ENCODE data around the gene COG2. TPM values are rescaled to one million over a fixed set of nuclear protein-coding genes. Genes with fewer than 3 reads are reported as not detected.

Gene COG2
- total RNA-seq, 1 experiment from 2014 or later = 21.5 TPM

- ChIA-PET POLR2A (ENCODE audit: unreplicated experiment) (interaction anchor here (0.6 kb wide), 1 partner anchor 21 kb away, joined by 6 read pairs; no protein-coding TSS in a partner anchor), CTCF (no interaction called here)
- H3K27me3 ChIP-seq (ENCODE audit: insufficient read depth, low read depth) = peaks cover 49% of the 10 kb centered on the region
- no peaks in the 10 kb centered on the region for H3K9me3 ChIP-seq (ENCODE audit: insufficient read depth, low read depth)
- TF ChIP-seq, protein P1, sequence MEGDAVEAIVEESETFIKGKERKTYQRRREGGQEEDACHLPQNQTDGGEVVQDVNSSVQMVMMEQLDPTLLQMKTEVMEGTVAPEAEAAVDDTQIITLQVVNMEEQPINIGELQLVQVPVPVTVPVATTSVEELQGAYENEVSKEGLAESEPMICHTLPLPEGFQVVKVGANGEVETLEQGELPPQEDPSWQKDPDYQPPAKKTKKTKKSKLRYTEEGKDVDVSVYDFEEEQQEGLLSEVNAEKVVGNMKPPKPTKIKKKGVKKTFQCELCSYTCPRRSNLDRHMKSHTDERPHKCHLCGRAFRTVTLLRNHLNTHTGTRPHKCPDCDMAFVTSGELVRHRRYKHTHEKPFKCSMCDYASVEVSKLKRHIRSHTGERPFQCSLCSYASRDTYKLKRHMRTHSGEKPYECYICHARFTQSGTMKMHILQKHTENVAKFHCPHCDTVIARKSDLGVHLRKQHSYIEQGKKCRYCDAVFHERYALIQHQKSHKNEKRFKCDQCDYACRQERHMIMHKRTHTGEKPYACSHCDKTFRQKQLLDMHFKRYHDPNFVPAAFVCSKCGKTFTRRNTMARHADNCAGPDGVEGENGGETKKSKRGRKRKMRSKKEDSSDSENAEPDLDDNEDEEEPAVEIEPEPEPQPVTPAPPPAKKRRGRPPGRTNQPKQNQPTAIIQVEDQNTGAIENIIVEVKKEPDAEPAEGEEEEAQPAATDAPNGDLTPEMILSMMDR (conservative IDR thresholded peaks at IDR 0.05) = no peak
- BruUV-seq (replicated peaks) = no TSS peak
- no peak overlapping the region for H3K27ac ChIP-seq
- H3K4me3 ChIP-seq = peak overlapping the region; percentile 78; the same call in 1 of the 2 replicates
- peaks cover 36% of the 10 kb centered on the region for H3K79me2 ChIP-seq (ENCODE audit: low read depth)
- no peak for DNase-seq
- H3F3A ChIP-seq (ENCODE audit: insufficient read depth, low read depth) = no peaks in the 10 kb centered on the region; the same call in 1 of the 2 replicates
- no peaks in the 10 kb centered on the region for H3K36me3 ChIP-seq (ENCODE audit: low read depth)
- H3K4me1 ChIP-seq (replicated peaks; ENCODE audit: insufficient read depth) = peaks cover 18% of the 10 kb centered on the region
- H3K9me2 ChIP-seq (ENCODE audit: insufficient read depth) = no peaks in the 10 kb centered on the region
- intact Hi-C loops (cut with micrococcal nuclease; ENCODE audit: unreplicated experiment) = loop anchor here (5.0 to 10.0 kb wide), 3 partner anchors 111 to 693 kb away; partner anchors contain the start of genes C1orf198, EXOC8 and SPRTN
- H2AFZ ChIP-seq = peak overlapping the region; percentile 84; the same call in 1 of the 2 replicates
- H3K4me2 ChIP-seq = peak overlapping the region; percentile 83
- H4K20me1 ChIP-seq (ENCODE audit: insufficient read depth) = peaks cover 16% of the 10 kb centered on the region; the same call in 1 of the 2 replicates
Measured at GRCh38 chr1:230641346-230641745, 935 bp upstream of the COG2 start.

DNA sequence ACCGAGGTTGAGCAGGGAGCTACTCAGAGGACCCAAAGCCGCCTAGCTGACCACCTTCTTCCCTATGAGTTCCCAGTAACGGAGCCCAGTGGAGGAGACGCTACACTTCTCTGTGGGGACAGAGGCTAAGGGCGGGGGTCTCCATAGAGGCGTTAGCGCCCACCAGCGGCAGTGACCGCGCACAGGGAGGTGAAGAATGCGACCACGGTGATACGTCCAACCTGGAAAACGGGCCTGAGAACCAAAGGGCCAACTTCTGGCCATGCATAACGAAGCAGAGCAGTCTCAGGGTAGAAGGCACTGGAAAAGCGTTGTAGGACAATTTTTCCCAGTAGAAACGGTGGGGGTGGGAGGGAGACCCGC, 400 bp upstream of the COG2 start:
- POLR2A ChIA-PET (ENCODE audit: unreplicated experiment) = interaction anchor here (0.5 to 0.8 kb wide), 2 partner anchors 40 to 111 kb away, joined by 4 to 7 read pairs; no protein-coding TSS in a partner anchor
- no peaks in the 10 kb centered on the region for H3K9me3 ChIP-seq (ENCODE audit: insufficient read depth, low read depth)
- H3K9me2 ChIP-seq (ENCODE audit: insufficient read depth) = no peaks in the 10 kb centered on the region
- H3K36me3 ChIP-seq (ENCODE audit: low read depth) = no peaks in the 10 kb centered on the region
- CTCF ChIA-PET = interaction anchor here (0.6 kb wide), 3 partner anchors 107 to 693 kb away, joined by 3 to 4 read pairs (median 3); no protein-coding TSS in a partner anchor
- H4K20me1 ChIP-seq (ENCODE audit: insufficient read depth) = peaks cover 16% of the 10 kb centered on the region; the same call in 1 of the 2 replicates
- peaks cover 41% of the 10 kb centered on the region for H3K79me2 ChIP-seq (ENCODE audit: low read depth)
- H3K4me3 ChIP-seq = peak overlapping the region; percentile 78; the same call in 1 of the 2 replicates
- intact Hi-C loops (cut with micrococcal nuclease; ENCODE audit: unreplicated experiment) = loop anchor here (1.0 to 10.0 kb wide), 6 partner anchors 42 to 693 kb away; partner anchors contain the start of genes ARV1, C1orf198, EXOC8 and SPRTN
- peak overlapping the region; percentile 84; the same call in 1 of the 2 replicates for H2AFZ ChIP-seq
- H3K4me1 ChIP-seq (replicated peaks; ENCODE audit: insufficient read depth) = peaks cover 18% of the 10 kb centered on the region
- H3K27me3 ChIP-seq (ENCODE audit: insufficient read depth, low read depth) = peaks cover 44% of the 10 kb centered on the region
- no peaks in the 10 kb centered on the region; the same call in 1 of the 2 replicates for H3F3A ChIP-seq (ENCODE audit: insufficient read depth, low read depth)
- no peak overlapping the region for H3K27ac ChIP-seq
- peak overlapping the region; percentile 83 for H3K4me2 ChIP-seq
- no peak for DNase-seq
- no TSS peak for BruUV-seq (replicated peaks)
- TF ChIP-seq, protein P1 (conservative IDR thresholded peaks at IDR 0.05) = no peak
- no peak for TF ChIP-seq EZH2 (IDR thresholded peaks at IDR 0.05; ENCODE audit: low read depth)

GRCh38 chr1:230643908-230644307, 1.6 kb downstream of the COG2 start:
- Histone ChIP-seq H3K4me3 (peak overlapping the region; percentile 78; the same call in 1 of the 2 replicates), H3F3A (ENCODE audit: insufficient read depth, low read depth) (no peaks in the 10 kb centered on the region; the same call in none of the 2 replicates), H3K4me2 (peak overlapping the region; percentile 90), H4K20me1 (ENCODE audit: insufficient read depth) (peaks cover 24% of the 10 kb centered on the region; the same call in 1 of the 2 replicates), H3K27me3 (ENCODE audit: insufficient read depth, low read depth) (peaks cover 23% of the 10 kb centered on the region), H3K36me3 (ENCODE audit: low read depth) (no peaks in the 10 kb centered on the region), H3K27ac (no peak overlapping the region), H3K4me1 (replicated peaks; ENCODE audit: insufficient read depth) (peaks cover 18% of the 10 kb centered on the region), H3K9me2 (ENCODE audit: insufficient read depth) (0 out of 2 replicates have a peak, but pooled peaks cover 3% of the 10 kb centered on the region), H3K9me3 (ENCODE audit: insufficient read depth, low read depth) (0 out of 2 replicates have a peak, but pooled peaks cover 6% of the 10 kb centered on the region), H2AFZ (no peak overlapping the region), H3K79me2 (ENCODE audit: low read depth) (peaks cover 58% of the 10 kb centered on the region)
- TF ChIP-seq, protein P1 (conservative IDR thresholded peaks at IDR 0.05) = no peak
- no peak for TF ChIP-seq EZH2 (IDR thresholded peaks at IDR 0.05; ENCODE audit: low read depth)
- CTCF ChIA-PET = interaction anchor here (0.6 kb wide), 1 partner anchor 259 kb away, joined by 3 read pairs; no protein-coding TSS in a partner anchor
- BruUV-seq (replicated peaks) = no TSS peak
- POLR2A ChIA-PET (ENCODE audit: unreplicated experiment) = no interaction called here
- intact Hi-C loops (cut with micrococcal nuclease; ENCODE audit: unreplicated experiment) = loop anchor here (2.0 to 10.0 kb wide), 4 partner anchors 108 to 691 kb away; partner anchors contain the start of genes C1orf198, EXOC8 and SPRTN
- DNase-seq = peak in 1 of 2 experiments; percentile 44

Measured in PC-9 (cell line).